ENCODE results near the gene CERK. TPM values are rescaled to one million over a fixed set of nuclear protein-coding genes. Genes with fewer than 3 reads are reported as not detected.

The CERK gene
- total and polyA plus RNA-seq, 2 of the 13 experiments (the other 11 are each of a cell fraction or from before 2014, with no cell fraction given) = 40.3 to 41.9 TPM

DNA sequence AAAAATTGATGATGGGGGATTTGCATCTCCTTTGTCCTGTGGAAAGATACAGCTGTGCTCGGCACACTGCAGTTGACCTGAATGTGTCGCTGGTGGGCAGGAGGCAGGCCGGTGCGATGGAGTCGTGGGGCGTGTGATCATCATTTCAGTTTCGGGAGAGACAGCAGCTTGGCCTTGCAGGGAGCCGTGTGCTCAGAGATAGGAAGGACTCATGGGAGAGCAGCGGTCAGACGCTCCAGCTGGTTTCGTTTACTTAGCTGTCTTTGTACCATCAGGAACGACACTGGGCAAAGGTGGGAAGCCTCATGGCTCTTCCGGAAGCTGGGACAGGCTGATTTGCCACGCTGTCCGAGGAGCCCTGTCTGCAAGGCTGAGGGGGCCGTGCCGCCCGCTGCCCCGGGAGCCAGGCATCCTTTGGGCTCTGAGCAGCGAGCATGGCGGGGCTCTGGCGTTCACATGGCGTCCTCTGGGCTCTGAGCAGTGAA is 85.2 kb downstream of the CERK start (continued):
- TF ChIP-seq, protein P1, sequence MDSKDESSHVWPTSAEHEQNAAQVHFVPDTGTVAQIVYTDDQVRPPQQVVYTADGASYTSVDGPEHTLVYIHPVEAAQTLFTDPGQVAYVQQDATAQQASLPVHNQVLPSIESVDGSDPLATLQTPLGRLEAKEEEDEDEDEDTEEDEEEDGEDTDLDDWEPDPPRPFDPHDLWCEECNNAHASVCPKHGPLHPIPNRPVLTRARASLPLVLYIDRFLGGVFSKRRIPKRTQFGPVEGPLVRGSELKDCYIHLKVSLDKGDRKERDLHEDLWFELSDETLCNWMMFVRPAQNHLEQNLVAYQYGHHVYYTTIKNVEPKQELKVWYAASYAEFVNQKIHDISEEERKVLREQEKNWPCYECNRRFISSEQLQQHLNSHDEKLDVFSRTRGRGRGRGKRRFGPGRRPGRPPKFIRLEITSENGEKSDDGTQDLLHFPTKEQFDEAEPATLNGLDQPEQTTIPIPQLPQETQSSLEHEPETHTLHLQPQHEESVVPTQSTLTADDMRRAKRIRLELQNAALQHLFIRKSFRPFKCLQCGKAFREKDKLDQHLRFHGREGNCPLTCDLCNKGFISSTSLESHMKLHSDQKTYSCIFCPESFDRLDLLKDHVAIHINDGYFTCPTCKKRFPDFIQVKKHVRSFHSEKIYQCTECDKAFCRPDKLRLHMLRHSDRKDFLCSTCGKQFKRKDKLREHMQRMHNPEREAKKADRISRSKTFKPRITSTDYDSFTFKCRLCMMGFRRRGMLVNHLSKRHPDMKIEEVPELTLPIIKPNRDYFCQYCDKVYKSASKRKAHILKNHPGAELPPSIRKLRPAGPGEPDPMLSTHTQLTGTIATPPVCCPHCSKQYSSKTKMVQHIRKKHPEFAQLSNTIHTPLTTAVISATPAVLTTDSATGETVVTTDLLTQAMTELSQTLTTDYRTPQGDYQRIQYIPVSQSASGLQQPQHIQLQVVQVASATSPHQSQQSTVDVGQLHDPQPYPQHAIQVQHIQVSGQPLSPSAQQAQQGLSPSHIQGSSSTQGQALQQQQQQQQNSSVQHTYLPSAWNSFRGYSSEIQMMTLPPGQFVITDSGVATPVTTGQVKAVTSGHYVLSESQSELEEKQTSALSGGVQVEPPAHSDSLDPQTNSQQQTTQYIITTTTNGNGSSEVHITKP (CRISPR knock-in tag; IDR thresholded peaks at IDR 0.05; ENCODE audit: low read depth) = no peak
- TF ChIP-seq ZNF772 (CRISPR knock-in tag; IDR thresholded peaks at IDR 0.05) (no peak), ZNF784 (CRISPR knock-in tag; IDR thresholded peaks at IDR 0.05; ENCODE audit: borderline replicate concordance) (peak; percentile 67; the same call in 1 of the 2 replicates), FOXO1 (CRISPR knock-in tag; IDR thresholded peaks at IDR 0.05) (peak; percentile 19; the same call in 1 of the 2 replicates), ZFP36L1 (CRISPR knock-in tag; IDR thresholded peaks at IDR 0.05) (no peak), ARID3A (IDR thresholded peaks at IDR 0.05; ENCODE audit: low read depth, low read length) (no peak), SIN3B (IDR thresholded peaks at IDR 0.05; ENCODE audit: low read length) (no peak), GMEB1 (CRISPR knock-in tag; IDR thresholded peaks at IDR 0.05; ENCODE audit: borderline replicate concordance) (0 out of 2 replicates have a peak, but pooled peaks have one; percentile 27), TP53 (CRISPR knock-in tag; conservative IDR thresholded peaks at IDR 0.05) (no peak), PPARG (CRISPR knock-in tag; conservative IDR thresholded peaks at IDR 0.05) (no peak), ZBTB7A (CRISPR knock-in tag; IDR thresholded peaks at IDR 0.05) (no peak), PRMT3 (CRISPR knock-in tag; IDR thresholded peaks at IDR 0.05; ENCODE audit: borderline replicate concordance, low read depth) (no peak), PHF8 (CRISPR knock-in tag; IDR thresholded peaks at IDR 0.05) (no peak), ZBTB8A (CRISPR knock-in tag; IDR thresholded peaks at IDR 0.05; ENCODE audit: borderline replicate concordance, low read depth) (no peak)
- TF ChIP-seq, protein P2, sequence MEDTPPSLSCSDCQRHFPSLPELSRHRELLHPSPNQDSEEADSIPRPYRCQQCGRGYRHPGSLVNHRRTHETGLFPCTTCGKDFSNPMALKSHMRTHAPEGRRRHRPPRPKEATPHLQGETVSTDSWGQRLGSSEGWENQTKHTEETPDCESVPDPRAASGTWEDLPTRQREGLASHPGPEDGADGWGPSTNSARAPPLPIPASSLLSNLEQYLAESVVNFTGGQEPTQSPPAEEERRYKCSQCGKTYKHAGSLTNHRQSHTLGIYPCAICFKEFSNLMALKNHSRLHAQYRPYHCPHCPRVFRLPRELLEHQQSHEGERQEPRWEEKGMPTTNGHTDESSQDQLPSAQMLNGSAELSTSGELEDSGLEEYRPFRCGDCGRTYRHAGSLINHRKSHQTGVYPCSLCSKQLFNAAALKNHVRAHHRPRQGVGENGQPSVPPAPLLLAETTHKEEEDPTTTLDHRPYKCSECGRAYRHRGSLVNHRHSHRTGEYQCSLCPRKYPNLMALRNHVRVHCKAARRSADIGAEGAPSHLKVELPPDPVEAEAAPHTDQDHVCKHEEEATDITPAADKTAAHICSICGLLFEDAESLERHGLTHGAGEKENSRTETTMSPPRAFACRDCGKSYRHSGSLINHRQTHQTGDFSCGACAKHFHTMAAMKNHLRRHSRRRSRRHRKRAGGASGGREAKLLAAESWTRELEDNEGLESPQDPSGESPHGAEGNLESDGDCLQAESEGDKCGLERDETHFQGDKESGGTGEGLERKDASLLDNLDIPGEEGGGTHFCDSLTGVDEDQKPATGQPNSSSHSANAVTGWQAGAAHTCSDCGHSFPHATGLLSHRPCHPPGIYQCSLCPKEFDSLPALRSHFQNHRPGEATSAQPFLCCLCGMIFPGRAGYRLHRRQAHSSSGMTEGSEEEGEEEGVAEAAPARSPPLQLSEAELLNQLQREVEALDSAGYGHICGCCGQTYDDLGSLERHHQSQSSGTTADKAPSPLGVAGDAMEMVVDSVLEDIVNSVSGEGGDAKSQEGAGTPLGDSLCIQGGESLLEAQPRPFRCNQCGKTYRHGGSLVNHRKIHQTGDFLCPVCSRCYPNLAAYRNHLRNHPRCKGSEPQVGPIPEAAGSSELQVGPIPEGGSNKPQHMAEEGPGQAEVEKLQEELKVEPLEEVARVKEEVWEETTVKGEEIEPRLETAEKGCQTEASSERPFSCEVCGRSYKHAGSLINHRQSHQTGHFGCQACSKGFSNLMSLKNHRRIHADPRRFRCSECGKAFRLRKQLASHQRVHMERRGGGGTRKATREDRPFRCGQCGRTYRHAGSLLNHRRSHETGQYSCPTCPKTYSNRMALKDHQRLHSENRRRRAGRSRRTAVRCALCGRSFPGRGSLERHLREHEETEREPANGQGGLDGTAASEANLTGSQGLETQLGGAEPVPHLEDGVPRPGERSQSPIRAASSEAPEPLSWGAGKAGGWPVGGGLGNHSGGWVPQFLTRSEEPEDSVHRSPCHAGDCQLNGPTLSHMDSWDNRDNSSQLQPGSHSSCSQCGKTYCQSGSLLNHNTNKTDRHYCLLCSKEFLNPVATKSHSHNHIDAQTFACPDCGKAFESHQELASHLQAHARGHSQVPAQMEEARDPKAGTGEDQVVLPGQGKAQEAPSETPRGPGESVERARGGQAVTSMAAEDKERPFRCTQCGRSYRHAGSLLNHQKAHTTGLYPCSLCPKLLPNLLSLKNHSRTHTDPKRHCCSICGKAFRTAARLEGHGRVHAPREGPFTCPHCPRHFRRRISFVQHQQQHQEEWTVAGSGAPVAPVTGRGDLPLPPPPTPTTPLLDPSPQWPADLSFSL (CRISPR knock-in tag; IDR thresholded peaks at IDR 0.05) = no peak

All from HepG2 (cell line).